HG03095 (cell line): ENCODE results near the gene ZFP1.

Source experiments
- ATAC-seq: cut with Tn5 transposase; IDR thresholded peaks from one replicate; pipeline ENCODE4 v1.9.1; 2021; ENCODE audit warnings: moderate library complexity; ENCODE audit not compliant: unreplicated experiment

The ZFP1 gene

GRCh38 chr16:75147968-75148310 lies 385 bp upstream of the ZFP1 start:
- no peak for ATAC-seq

- ATAC-seq = no peak
These were observed 3.5 kb downstream of the ZFP1 start for GRCh38 chr16:75151798-75152197.

GRCh38 chr16:75152635-75153034 lies 4.3 kb downstream of the ZFP1 start:
- ATAC-seq = no peak

GRCh38 chr16:75160386-75160785 lies 12.1 kb downstream of the ZFP1 start:
- no peak for ATAC-seq

DNA sequence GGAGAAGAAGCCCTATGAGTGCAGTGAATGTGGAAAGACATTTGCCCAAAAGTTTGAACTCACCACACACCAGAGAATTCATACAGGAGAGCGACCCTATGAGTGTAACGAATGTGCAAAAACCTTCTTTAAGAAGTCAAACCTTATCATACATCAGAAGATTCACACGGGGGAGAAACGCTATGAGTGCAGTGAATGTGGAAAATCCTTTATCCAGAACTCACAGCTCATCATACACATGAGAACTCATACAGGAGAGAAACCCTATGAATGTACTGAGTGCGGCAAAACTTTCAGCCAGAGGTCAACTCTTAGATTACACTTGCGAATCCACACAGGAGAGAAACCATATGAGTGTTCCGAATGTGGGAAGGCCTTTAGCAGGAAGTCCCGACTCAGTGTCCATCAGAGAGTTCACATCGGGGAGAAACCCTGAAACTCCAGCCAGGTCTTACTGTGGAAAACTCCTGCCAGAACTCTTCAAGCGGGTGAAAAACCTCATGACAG lies 21.6 kb downstream of the ZFP1 start:
- no peak for ATAC-seq

- no peak for ATAC-seq
These were observed 24.3 kb downstream of the ZFP1 start for GRCh38 chr16:75172578-75172977.

- no peak for ATAC-seq
These were observed 26.8 kb downstream of the ZFP1 start for GRCh38 chr16:75175074-75175473.

GRCh38 chr16:75176926-75177325 lies 28.6 kb downstream of the ZFP1 start:
- no peak for ATAC-seq

DNA sequence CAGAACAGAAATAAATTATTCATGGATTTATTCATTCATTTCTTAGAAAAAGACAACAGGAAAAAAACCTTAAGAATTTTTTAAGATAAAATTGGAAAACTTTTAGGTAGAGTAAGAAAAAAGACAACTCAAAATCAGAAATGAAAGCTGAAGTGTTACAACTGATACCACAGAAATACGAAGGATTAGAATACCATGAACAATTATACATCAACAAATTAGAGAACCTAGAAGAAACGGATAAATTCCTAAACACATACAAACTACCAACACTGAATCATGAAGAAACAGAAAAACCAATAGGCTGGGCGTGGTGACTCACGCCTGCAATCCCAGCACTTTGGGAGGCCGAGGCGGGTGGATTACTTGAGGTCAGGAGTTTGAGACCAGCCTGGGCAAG lies 30.9 kb downstream of the ZFP1 start:
- no peak for ATAC-seq

GRCh38 chr16:75181630-75182029 lies 33.3 kb downstream of the ZFP1 start:
- no peak for ATAC-seq

- no peak for ATAC-seq
These were observed 40.6 kb downstream of the ZFP1 start for GRCh38 chr16:75188832-75189477.

DNA sequence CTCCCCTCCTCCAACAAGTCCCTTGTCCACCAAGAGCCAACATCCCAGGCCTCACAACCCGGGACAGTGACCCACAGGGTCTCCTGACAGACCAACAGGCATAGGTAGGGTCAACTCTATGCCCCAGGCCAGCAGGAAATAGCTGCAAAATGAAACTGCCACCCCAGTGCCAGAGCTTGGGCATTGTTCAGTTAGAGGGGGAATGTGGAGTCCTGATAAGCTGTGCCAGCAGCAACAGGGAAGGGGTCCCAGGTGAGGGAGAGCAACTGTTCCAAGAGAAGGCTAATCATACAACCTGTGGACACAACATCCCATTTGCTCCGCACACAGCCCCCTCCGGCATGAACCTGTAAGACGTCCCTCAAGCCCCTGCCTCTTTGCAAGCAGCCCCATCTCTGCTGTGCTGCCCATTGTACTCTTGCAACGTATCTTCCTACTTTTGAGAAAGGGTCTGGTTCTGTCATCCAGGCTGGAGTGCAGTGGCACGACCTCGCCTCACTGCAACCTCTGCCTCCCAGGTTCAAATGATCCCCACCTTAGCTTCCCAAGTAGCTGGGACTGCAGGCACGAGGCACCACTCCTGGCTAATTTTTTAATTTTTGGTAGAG lies 41.4 kb downstream of the ZFP1 start:
- ATAC-seq = no peak

DNA sequence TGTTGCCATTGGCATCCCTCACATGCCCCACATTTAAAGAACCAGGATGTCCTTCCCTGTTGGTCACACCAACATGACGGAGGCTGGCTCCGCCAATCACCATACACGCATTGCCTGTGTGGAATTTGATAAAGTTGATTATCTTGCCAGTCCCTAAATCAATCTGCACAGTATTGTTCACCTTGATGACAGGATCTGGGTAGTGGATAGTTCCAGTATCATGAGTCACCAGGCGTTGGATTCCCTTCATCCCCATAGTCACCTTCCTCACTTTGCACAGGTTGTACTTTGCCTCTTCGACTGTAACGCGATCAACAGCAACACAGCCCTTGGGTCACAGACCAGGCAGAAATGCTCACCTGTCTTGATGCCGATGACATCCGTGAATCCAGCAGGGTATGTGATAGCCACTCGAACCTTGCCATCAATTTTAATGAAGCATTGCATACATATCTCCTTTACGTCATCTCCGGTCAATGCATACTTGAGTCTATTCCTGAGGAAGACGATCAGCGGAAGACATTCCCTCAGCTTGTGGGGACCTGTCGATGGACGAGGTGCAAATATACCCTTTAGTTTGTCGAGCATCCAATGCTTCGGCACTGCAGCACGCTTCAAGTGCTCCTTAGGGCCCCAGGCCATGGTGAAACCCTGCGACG lies 44.4 kb downstream of the ZFP1 start:
- ATAC-seq = no peak

DNA sequence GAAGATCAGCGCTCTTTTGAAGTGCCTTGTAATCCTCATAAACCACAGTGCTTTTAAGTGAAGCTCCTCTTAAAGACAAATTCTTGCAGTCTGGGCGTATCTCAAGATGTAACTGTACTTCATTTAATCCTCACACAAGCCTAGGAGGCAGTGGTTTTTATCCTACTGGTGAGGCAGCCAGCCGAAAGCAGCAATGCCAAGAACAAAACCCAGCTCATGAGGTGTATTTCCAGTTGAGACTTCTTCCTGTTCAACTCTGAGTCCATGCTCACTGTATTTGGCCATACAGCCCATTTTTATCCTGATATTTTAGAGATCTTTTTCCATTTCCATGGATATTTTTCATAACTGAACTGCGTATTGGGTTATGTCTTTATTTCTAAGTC lies 44.9 kb downstream of the ZFP1 start:
- no peak for ATAC-seq

- no peak for ATAC-seq
These were observed 45.6 kb downstream of the ZFP1 start for GRCh38 chr16:75193730-75194444.

GRCh38 chr16:75195811-75196790 lies 47.8 kb downstream of the ZFP1 start:
- ATAC-seq = no peak

DNA sequence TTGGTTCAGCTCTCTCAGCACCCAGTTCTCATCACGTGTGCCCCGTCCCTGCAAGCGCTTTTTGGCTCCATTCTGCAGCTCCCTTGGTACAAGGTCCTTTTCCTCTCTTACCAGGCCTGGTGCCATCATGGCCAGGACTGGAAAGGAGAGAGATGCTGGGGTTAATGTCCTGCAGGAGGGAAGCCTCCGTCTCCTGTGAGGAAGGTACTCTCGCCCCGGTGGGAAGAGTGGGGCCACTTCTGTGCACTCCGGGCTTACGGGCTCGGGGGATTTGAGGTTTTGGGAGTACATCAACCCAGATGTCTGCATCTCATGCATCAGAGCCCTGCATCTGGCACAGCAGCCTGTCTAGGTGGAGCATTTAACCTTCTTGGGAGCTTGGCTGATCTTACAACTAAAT lies 48.5 kb downstream of the ZFP1 start:
- ATAC-seq = no peak

- ATAC-seq = no peak
These were observed 49.3 kb downstream of the ZFP1 start for GRCh38 chr16:75197522-75198134.

GRCh38 chr16:75198135-75198600 lies 49.8 kb downstream of the ZFP1 start:
- ATAC-seq = no peak

GRCh38 chr16:75202069-75202590 lies 53.8 kb downstream of the ZFP1 start:
- ATAC-seq = no peak
